Heart left ventricle (tissue), 13 donors: ENCODE data around the gene GHDC.

Experiments
- POLR2A ChIP-seq, 2 donors: fragments of 450-650 bp; IDR thresholded peaks; one replicate each; pipeline ENCODE4 v1.6.1; 2017; ENCODE audit warnings: antibody characterized with exemption in 2 of 2, mild to moderate bottlenecking in 2 of 2, moderate library complexity in 2 of 2
- TF ChIP-seq, protein P1 (sequence below), 12 donors: fragments of 200-600 bp; sonication (generic) in 4 of 12; IDR thresholded peaks; one replicate each; pipeline versions ENCODE4 v1.5.0 to v1.8.0; 2018 to 2022; ENCODE audit warnings: antibody characterized with exemption in 12 of 12, mild to moderate bottlenecking in 5 of 12
- donor health status: ischemic (EF 13 %, LVEDD 7.1; RV severe dilation, severe dysfunction).
- donor health status: DM: no; HTN: yes; CAD: no.
- donor health status: DM: no; HTN: no; CAD: no.
- donor health status: ischemic (EF 25% LVEDD 6.9; RV normal size, moderate dysfunction).
- donor health status: ischemic (EF 25% LVEDD 5.7; RV mildly dilated, moderate dysfunction).
- donor health status: ischemic (EF 35%, LVEDD 5.7; RV mildly dilated, moderate dysfunction).
- donor health status: nonischemic (EF 11% LVEDD 7.7; RV severe dilation, severe dysfunction).
- donor health status: DM: yes; HTN: yes; CAD: no.
- donor health status: PGD.
- donor health status: ischemic (EF 29% LVEDD 5.4; RV normal size, mild dysfunction).
- donor health status: nonischemic (EF 23%, LVEDD 6.1; RV moderate dilation, normal function).

DNA sequence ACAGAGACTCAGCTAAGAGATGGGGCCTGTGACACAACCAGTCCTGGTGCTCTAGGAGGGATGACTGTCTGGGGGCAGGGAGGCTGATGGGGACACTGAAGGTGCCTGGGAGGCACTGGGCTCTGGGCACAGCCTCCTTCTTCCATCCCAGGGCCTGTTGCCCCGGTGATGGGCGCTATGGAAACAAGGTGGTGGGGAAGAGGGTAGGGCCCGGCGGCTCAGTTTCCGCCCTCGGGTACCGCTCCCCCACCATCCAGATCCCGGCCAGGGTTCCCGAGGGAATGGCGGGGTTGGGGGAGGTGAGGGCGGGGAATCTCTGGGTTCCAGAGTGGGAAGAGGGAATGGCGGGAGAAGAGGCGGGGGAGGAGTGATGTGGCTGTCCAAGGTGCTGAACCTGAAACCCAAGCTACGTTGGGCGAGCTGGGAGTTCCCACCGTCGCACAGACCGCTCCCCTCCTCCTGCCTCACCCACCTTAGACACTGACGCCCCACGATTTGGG is 14.3 kb downstream of the GHDC start:
- no peak for TF ChIP-seq POLR2A (IDR thresholded peaks at IDR 0.05)
- TF ChIP-seq, protein P1, sequence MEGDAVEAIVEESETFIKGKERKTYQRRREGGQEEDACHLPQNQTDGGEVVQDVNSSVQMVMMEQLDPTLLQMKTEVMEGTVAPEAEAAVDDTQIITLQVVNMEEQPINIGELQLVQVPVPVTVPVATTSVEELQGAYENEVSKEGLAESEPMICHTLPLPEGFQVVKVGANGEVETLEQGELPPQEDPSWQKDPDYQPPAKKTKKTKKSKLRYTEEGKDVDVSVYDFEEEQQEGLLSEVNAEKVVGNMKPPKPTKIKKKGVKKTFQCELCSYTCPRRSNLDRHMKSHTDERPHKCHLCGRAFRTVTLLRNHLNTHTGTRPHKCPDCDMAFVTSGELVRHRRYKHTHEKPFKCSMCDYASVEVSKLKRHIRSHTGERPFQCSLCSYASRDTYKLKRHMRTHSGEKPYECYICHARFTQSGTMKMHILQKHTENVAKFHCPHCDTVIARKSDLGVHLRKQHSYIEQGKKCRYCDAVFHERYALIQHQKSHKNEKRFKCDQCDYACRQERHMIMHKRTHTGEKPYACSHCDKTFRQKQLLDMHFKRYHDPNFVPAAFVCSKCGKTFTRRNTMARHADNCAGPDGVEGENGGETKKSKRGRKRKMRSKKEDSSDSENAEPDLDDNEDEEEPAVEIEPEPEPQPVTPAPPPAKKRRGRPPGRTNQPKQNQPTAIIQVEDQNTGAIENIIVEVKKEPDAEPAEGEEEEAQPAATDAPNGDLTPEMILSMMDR (IDR thresholded peaks at IDR 0.05) = no peak
